Neural progenitor cell (in vitro differentiated cells): Measurements from ENCODE around the gene ARF3. TPM values are rescaled to one million over a fixed set of nuclear protein-coding genes. Genes with fewer than 3 reads are reported as not detected.

Experiments
- DNase-seq: peaks from one replicate; pipeline ENCODE4 v3.0.0-alpha.2; 2016; ENCODE audit warnings: low spot score
- H2AFZ ChIP-seq: fragments of 200-600 bp; sonication (generic); replicated peaks from 2 replicates; pipeline ENCODE4 v1.6.1; 2016; ENCODE audit warnings: antibody characterized with exemption
- H3F3A ChIP-seq: fragments of 200-600 bp; sonication (generic); 2 replicates; pipeline ENCODE4 v1.6.1; 2016; ENCODE audit warnings: antibody characterized with exemption, low read depth
- H3K27ac ChIP-seq: fragments of 200-600 bp; sonication (generic); 2 replicates; pipeline ENCODE4 v1.5.1; 2016; ENCODE audit warnings: mild to moderate bottlenecking
- H3K27me3 ChIP-seq: fragments of 200-600 bp; sonication (generic); 2 replicates; pipeline ENCODE4 v1.6.1; 2016; ENCODE audit warnings: mild to moderate bottlenecking, moderate library complexity
- H3K36me3 ChIP-seq: fragments of 200-600 bp; sonication (generic); 2 replicates; pipeline ENCODE4 v1.5.1; 2016
- H3K4me1 ChIP-seq: fragments of 200-600 bp; sonication (generic); 2 replicates; pipeline ENCODE4 v1.6.1; 2016; ENCODE audit warnings: mixed run types
- H3K4me2 ChIP-seq: fragments of 200-600 bp; sonication (generic); 2 replicates; pipeline ENCODE4 v1.6.1; 2016
- H3K4me3 ChIP-seq: fragments of 200-600 bp; sonication (generic); 2 replicates; pipeline ENCODE4 v1.5.1; 2016
- H3K79me2 ChIP-seq: fragments of 200-600 bp; sonication (generic); 2 replicates; pipeline ENCODE4 v1.6.1; 2016; ENCODE audit warnings: low read depth
- H3K9ac ChIP-seq: fragments of 200-600 bp; sonication (generic); 2 replicates; pipeline ENCODE4 v1.6.1; 2016
- H3K9me3 ChIP-seq: fragments of 200-600 bp; sonication (generic); 2 replicates; pipeline ENCODE4 v1.5.1; 2016; ENCODE audit warnings: low read depth
- H4K20me1 ChIP-seq: fragments of 200-600 bp; sonication (generic); 2 replicates; pipeline ENCODE4 v1.6.1; 2016; ENCODE audit warnings: low read depth
- H3K27ac Mint-ChIP-seq: 3 replicates; pipeline ENCODE4 v1.8.0; 2021; ENCODE audit warnings: mixed read lengths
- H3K27me3 Mint-ChIP-seq: 2 replicates; pipeline ENCODE4 v1.8.0; 2022; ENCODE audit warnings: low read depth, mild to moderate bottlenecking, inconsistent platforms, moderate library complexity, mixed read lengths; ENCODE audit not compliant: insufficient read depth
- H3K36me3 Mint-ChIP-seq: 3 replicates; pipeline ENCODE4 v1.8.0; 2021; ENCODE audit warnings: mixed read lengths
- H3K4me1 Mint-ChIP-seq: 3 replicates; pipeline ENCODE4 v1.8.0; 2021; ENCODE audit warnings: mixed read lengths
- H3K4me3 Mint-ChIP-seq: 3 replicates; pipeline ENCODE4 v1.8.0; 2021; ENCODE audit warnings: mild to moderate bottlenecking, moderate library complexity, mixed read lengths
- H3K9me3 Mint-ChIP-seq: 3 replicates; pipeline ENCODE4 v1.8.0; 2020; ENCODE audit warnings: mixed read lengths
- CTCF ChIP-seq: fragments of 200-600 bp; sonication (generic); IDR thresholded peaks from 2 replicates; pipeline ENCODE4 v1.5.1; 2017; ENCODE audit warnings: antibody characterized with exemption, mild to moderate bottlenecking
- EZH2 ChIP-seq: fragments of 200-600 bp; sonication (generic); IDR thresholded peaks from 2 replicates; pipeline ENCODE4 v1.6.1; 2017; ENCODE audit warnings: antibody characterized with exemption, mild to moderate bottlenecking, moderate library complexity
- EZH2phosphoT487 ChIP-seq: fragments of 200-600 bp; sonication (generic); IDR thresholded peaks from 2 replicates; pipeline ENCODE4 v1.6.1; 2017; ENCODE audit warnings: antibody characterized with exemption
- total RNA-seq: library from RNA; depleted of rRNA; stranded (reverse); fragments of >200 nt; gene quantifications from 2 replicates; pipeline ENCODE4 v1.2.3, GENCODE V29; 2015; ENCODE audit warnings: low replicate concordance

Gene ARF3
- total RNA-seq, 1 donor from 2014 or later, result 84.1 TPM

GRCh38 chr12:48980389-48980952, 23.2 kb upstream of the ARF3 start:
- H3K4me3 ChIP-seq, result peak overlapping the region; percentile 30
- peak; percentile 70 for DNase-seq
- no peaks in the 10 kb centered on the region for H3K36me3 ChIP-seq
- peaks cover 47% of the 10 kb centered on the region for H3F3A ChIP-seq
- peaks cover 100% of the 10 kb centered on the region for H3K27me3 ChIP-seq
- H3K9me3 ChIP-seq, result no peaks in the 10 kb centered on the region
- peaks cover 5% of the 10 kb centered on the region for H3K9me3 Mint-ChIP-seq
- H3K79me2 ChIP-seq, result no peaks in the 10 kb centered on the region
- H4K20me1 ChIP-seq, result peaks cover 81% of the 10 kb centered on the region
- peak; percentile 79 for TF ChIP-seq EZH2phosphoT487
- peak; percentile 96 for TF ChIP-seq EZH2
- TF ChIP-seq CTCF, result peak; percentile 40
- H3K4me1 Mint-ChIP-seq, result peaks cover 70% of the 10 kb centered on the region
- no peak overlapping the region for H2AFZ ChIP-seq
- peaks cover 30% of the 10 kb centered on the region for H3K4me1 ChIP-seq
- H3K27ac Mint-ChIP-seq, result no peak overlapping the region
- H3K4me2 ChIP-seq, result peak overlapping the region; percentile 63
- peaks cover 80% of the 10 kb centered on the region for H3K27me3 Mint-ChIP-seq
- H3K9ac ChIP-seq, result no peak overlapping the region
- H3K27ac ChIP-seq, result no peak overlapping the region
- peak overlapping the region; percentile 87 for H3K4me3 Mint-ChIP-seq
- peaks cover 8% of the 10 kb centered on the region for H3K36me3 Mint-ChIP-seq

- Histone ChIP-seq H3K36me3 (no peaks in the 10 kb centered on the region), H3K4me3 (peak overlapping the region; percentile 30), H3K9me3 (no peaks in the 10 kb centered on the region), H3K4me1 (peaks cover 23% of the 10 kb centered on the region), H2AFZ (no peak overlapping the region), H3F3A (peaks cover 42% of the 10 kb centered on the region), H4K20me1 (peaks cover 74% of the 10 kb centered on the region), H3K27ac (no peak overlapping the region), H3K27me3 (peaks cover 100% of the 10 kb centered on the region), H3K79me2 (no peaks in the 10 kb centered on the region), H3K9ac (no peak overlapping the region), H3K4me2 (peak overlapping the region; percentile 63)
- Mint-ChIP-seq H3K36me3 (peaks cover 8% of the 10 kb centered on the region), H3K27me3 (peaks cover 84% of the 10 kb centered on the region), H3K9me3 (peaks cover 5% of the 10 kb centered on the region), H3K4me3 (peak overlapping the region; percentile 87), H3K27ac (no peak overlapping the region), H3K4me1 (peaks cover 66% of the 10 kb centered on the region)
- TF ChIP-seq EZH2 (peak; percentile 94), EZH2phosphoT487 (peak; percentile 76), CTCF (no peak)
- peak; percentile 56 for DNase-seq
These were observed 22.5 kb upstream of the ARF3 start for GRCh38 chr12:48979602-48980388.

GRCh38 chr12:48978741-48979601, 21.7 kb upstream of the ARF3 start:
- H3K27me3 Mint-ChIP-seq, result peaks cover 86% of the 10 kb centered on the region
- peaks cover 5% of the 10 kb centered on the region for H3K9me3 Mint-ChIP-seq
- Histone ChIP-seq H3K4me3 (peak overlapping the region; percentile 13), H3K27me3 (peaks cover 100% of the 10 kb centered on the region), H3K36me3 (no peaks in the 10 kb centered on the region), H3K4me2 (peak overlapping the region; percentile 63), H4K20me1 (peaks cover 72% of the 10 kb centered on the region), H3F3A (peaks cover 33% of the 10 kb centered on the region), H3K27ac (no peak overlapping the region), H3K9me3 (no peaks in the 10 kb centered on the region), H3K79me2 (no peaks in the 10 kb centered on the region), H2AFZ (no peak overlapping the region), H3K9ac (no peak overlapping the region), H3K4me1 (peaks cover 16% of the 10 kb centered on the region)
- DNase-seq, result peak; percentile 30
- TF ChIP-seq EZH2 (peak; percentile 60), CTCF (no peak), EZH2phosphoT487 (peak; percentile 76)
- H3K27ac Mint-ChIP-seq, result peak overlapping the region; percentile 42
- H3K4me1 Mint-ChIP-seq, result peaks cover 65% of the 10 kb centered on the region
- H3K36me3 Mint-ChIP-seq, result peaks cover 8% of the 10 kb centered on the region
- peak overlapping the region; percentile 87 for H3K4me3 Mint-ChIP-seq
